ENCODE results near the gene COMTD1.
"Not testable (repeated sequence)": the region's sequence is repeated elsewhere in the genome, so short reads cannot be mapped to it uniquely, and the experiment has no call there.

COMTD1 gene

GRCh38 chr10:75221492-75221891 lies 14.3 kb downstream of the COMTD1 start:
- DNase-seq (ENCODE audit: low read depth), result not testable (repeated sequence)

- no peak for DNase-seq (ENCODE audit: low read depth)
Observed at GRCh38 chr10:75220274-75220673, 15.5 kb downstream of the COMTD1 start.

GRCh38 chr10:75212343-75212742 lies 23.4 kb downstream of the COMTD1 start:
- no peak for DNase-seq (ENCODE audit: low read depth)

DNA sequence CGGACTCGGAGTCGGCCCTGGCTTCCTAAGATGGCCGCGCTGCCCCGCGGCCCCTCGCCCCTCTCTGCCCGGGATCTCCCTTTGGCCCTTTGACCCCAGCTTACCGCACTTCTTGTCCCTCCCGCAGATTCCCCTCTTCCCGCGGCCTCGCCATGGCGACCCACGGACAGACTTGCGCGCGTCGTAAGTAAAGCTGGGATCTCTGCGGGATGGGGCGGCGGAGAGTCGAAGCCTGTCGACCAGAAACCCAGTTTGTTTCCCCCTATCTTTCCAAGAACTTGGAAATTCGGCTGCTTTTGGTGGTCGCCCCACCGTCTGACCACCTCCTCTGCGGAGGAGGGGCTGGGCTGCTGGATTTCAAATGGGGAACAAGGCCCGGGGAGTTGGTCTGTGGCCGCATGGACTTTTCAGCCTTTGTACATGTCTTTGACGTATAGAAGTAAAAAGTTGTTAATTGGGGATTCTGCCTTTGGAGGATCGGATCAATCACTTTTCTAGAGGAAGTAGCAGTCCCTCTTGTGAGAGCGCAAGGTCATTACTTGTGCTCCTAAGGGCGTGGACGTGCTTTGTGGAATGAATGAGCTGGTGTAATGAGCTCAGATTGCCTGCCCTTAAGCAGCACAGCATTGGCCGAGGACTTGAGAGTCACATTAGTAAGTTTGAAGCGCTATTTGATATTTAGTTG lies 24.6 kb downstream of the COMTD1 start:
- no peak for DNase-seq (ENCODE audit: low read depth)

DNA sequence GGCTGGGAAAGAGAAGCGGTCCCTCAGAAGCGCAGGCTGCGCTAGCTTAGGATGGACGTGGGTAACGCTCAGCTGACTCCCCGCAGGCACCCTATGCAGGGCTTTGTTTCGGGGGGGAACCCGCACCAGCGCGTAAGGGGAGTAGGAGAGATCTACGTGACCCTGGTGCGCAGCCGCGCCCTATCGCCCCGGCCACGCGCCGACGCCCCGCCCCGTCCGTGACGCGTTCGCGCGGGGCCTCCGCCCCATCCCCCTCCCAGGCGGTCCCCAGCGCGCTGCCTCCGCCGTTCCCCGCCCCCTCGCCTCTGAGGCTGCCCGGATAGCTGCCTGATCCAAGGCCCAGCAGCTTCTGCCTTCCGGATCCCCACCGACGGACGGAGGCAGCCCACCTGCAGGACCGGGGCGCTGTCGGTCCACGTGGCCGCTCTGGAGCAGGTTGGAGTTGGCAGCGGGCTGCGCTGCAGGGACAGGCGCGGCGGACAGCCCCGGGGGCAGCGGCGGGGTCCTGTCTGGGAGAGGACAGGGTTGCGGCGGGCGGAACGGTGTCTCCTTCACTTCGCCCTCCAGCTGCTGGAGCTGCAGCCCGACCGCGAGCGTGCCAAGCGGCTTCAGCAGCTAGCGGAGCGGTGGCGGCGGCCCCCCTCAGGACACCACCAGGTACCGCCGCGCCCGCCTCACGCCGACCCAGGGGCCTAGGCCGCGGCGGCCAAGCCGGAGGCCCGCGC lies 25.3 kb downstream of the COMTD1 start, which contains the start of gene VDAC2:
VDAC2 (plus strand) TSS at position 515 of the 725 bp plus-strand sequence. CDS start 363 bp downstream, outside the sequence.
- peak; percentile 70 for DNase-seq (ENCODE audit: low read depth)

DNA sequence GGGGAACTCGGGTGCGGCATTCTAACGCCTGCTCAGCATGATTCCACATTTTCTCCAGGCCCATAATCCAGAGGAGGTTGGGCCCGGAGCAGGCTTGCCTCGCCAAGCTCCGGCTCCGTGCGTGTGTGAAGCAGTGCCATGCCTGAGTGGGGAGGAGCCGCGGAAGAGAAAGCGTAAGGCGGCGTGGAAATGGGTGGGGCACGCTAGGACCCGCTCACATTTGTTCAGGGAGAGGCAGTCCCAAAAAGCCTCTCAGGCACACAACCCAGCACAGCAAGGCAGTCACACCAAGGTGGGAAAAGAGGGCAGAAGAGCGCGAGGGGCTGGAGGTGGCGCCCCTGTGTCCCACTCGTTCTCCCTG lies 25.9 kb downstream of the COMTD1 start:
- DNase-seq (ENCODE audit: low read depth), result peak; percentile 62

DNA sequence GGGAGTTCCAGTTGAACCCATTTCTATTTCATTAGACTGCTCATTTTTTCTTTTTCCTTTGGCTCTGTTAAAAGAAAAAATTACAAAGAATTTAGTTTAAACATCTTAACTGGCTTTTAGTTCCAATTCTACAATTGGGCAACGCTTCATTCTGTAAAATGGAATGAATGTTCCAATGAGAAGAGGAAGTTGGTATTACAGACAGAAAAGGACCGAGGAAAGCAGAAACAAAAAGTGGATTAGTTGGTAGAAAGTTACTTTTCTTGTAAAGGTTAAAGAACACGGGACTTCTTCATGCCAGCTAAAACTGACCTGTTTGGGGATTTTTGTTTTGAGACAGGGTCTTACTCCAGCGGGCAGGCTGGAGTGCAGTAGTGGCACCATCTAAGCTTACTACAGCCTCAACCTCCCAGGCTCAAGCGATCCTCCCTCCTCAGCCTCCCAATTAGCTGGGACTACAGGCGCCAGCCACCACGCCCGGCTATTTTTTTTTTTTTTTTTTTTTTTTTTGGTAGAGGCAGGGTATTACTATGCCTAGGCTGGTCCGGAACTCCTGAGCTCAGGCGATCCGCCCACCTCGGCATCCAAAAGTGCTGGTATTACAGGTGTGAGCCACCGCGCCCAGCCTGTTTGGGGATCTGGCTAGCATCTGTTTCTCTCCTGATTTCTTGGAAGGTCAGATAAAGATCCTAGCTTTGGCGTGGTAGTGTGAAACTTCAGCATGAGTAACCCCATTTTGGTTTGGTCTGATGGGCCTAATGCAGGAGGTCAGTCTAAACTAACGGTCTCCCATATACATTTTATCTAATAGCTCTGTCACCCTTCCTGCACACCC lies 26.5 kb downstream of the COMTD1 start:
- no peak for DNase-seq (ENCODE audit: low read depth)

DNA sequence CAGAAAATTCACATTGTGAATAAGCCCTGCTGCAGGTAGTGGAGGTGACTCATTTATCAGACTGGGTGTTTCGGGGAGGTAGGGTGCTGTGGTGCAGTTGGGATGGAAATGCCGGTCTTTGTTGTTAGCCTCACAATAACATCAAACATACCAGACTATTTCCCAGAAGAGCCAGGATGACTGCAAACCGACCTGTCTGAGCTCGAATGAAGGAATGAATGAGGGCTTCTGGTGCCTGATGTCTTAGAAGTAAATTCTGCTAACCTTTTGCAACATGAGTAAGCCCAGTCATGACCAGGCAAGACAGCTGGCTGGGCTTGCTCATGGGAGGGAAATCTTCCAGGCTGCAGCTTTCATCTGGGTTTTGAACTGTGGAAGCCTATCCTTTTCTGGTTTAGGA lies 27.6 kb downstream of the COMTD1 start:
- DNase-seq (ENCODE audit: low read depth), result no peak

DNA sequence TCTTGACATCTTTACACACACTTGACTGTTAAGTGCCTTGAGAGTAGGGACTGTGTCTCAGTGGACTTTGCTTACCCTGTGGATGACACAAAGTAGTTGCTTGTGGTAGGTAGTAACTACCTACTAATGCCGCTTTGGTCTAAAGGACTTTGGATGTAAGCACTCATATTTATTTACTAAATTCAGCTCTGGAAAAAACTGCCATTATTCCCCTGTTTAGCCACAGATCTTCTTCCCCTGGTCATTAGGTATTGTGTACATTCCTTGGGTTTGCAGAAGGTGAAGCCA lies 28.0 kb downstream of the COMTD1 start:
- no peak for DNase-seq (ENCODE audit: low read depth)

DNA sequence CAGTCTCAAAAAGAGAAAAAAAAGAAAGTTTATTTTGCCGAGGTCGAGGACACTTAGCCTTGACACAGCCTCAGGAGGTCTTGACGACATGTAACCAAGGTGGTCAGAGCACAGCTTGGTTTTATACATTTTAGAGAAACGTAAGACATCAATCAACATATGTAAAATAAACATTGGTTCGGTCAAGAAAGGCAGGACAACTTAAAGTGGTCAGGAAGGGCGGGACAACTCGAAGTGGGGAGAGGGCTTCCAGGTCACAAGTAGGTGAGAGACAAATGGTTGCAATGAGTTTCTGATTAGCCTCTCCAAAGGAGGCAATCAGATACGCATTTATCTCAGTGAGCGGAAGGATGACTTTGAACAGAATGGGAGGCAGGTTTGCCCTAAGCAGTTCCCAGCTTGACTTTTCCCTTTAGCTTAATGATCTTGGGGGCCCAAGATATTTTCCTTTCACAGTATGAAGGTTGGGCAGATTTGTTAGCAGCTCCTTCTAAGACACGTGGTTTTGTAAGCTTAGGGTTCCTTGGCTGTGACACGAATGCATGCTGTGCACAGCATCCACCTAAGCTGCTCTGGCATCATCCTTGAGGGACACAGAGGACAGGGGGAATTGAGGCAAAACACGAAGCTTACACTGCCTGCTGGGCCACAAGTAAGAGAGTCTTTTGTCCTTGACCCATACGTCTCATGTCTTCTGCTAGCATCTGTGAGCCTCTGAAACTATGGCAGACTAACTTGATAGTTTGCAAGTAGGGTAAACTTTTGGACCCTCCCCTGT lies 28.5 kb downstream of the COMTD1 start:
- no peak for DNase-seq (ENCODE audit: low read depth)

- DNase-seq (ENCODE audit: low read depth), result not testable (repeated sequence)
Observed at GRCh38 chr10:75206638-75207037, 29.1 kb downstream of the COMTD1 start.

GRCh38 chr10:75205908-75206307 lies 29.8 kb downstream of the COMTD1 start:
- DNase-seq (ENCODE audit: low read depth), result no peak

- DNase-seq (ENCODE audit: low read depth), result no peak
Observed at GRCh38 chr10:75203724-75204123, 32.0 kb downstream of the COMTD1 start.

DNA sequence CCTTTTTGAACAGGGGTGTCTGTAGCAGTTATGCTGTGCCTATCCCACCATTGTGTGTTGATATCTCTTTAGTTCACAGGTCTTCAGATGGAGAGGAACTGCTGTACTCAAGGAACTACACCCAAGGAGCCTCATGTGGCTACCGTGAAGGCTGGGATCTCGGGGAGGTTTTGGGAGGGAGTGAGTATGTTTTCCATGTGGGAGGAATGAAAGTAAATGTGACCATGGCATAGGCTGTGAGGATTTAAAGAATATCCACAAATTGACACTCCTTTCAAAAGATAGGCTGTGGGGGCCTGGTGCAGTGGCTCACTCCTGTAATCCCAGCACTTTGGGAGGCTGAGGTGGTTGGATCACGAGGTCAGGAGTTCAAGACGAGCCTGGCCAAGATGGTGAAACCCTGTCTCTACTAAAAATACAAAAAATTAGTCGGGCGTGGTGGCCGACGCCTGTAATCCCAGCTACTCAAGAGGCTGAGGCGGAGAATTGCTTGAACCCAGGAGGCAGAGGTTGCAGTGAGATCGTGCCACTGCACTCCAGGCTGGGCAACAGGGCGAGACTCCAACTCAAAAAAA lies 32.6 kb downstream of the COMTD1 start:
- not testable (repeated sequence) for DNase-seq (ENCODE audit: low read depth)

- peak; percentile 49 for DNase-seq (ENCODE audit: low read depth)
Observed at GRCh38 chr10:75202321-75203045, 33.3 kb downstream of the COMTD1 start.

- no peak for DNase-seq (ENCODE audit: low read depth)
Observed at GRCh38 chr10:75201793-75202307, 33.9 kb downstream of the COMTD1 start.

DNA sequence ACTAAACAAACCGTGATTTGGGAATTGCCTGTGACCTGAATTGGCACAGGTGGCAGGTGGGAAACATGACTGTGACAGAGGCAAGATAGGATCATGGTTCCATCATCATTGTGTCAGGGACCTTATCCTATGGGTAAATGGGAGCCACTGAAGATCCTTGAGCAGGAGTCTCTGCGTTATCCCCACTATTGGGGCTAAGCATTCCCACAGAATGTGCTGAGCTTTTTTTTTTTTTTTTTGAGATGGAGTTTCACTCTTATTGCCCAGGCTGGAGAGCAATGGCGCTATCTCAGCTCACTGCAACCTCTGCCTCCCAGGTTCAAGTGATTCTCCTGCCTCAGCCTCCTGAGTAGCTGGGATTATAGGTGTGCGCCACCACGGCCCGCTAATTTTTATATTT lies 35.8 kb downstream of the COMTD1 start:
- DNase-seq (ENCODE audit: low read depth), result not testable (repeated sequence)

DNA sequence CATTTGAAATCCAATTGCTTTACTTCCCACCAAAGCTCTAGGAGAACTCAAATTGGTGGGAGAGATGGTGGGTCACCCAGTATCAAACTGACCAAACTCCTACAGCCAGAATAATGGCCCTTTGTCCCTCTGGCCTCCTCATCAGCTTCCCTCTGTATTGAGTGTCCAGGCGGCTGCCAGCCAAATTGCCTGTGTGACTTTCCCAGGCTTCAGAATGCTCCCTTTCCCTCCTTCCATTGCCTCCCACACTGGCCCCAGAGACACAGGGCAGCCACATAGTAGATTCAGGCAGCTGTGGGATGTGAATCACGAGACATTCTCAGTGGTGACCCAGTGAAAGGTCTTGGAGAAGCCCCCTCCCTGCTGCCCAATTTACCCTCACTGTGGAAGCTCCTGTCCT lies 37.9 kb downstream of the COMTD1 start:
- no peak for DNase-seq (ENCODE audit: low read depth)

DNA sequence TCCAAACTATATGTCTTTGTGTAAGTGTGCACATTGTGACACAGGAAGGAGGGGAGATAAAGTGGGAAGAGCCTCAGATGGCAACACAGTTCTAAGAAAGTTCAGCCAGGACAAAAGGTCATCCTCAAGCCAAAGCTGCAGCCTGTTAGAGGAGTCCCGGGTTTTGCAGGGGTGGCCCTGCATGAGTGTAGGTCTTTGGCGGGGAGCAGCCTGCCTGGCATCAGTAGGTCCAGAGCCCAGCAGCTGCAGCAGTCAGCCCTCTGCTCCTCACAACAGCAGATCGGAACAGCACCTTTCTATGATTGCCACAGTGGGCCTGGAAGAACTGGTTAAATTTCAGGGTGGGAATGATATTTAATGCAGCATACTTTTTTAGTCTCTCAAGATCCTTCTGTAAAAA lies 38.7 kb downstream of the COMTD1 start:
- DNase-seq (ENCODE audit: low read depth), result no peak

- no peak for DNase-seq (ENCODE audit: low read depth)
Observed at GRCh38 chr10:75195035-75195763, 40.6 kb downstream of the COMTD1 start.

Data from fibroblast of the conjunctiva (primary cell).